Sigmoid colon (tissue), 3 donors: ENCODE measurements around the gene ATXN10.

Experiments used
- CTCF ChIP-seq, 4 experiments: fragments of 450-650 bp in 3 of 4; fragments of 200-600 bp in 1 of 4; IDR thresholded peaks; one replicate each; pipeline ENCODE4 v1.5.1; 2016 to 2019; ENCODE audit warnings: antibody characterized with exemption in 4 of 4, mild to moderate bottlenecking in 3 of 4, moderate library complexity in 2 of 4
- POLR2A ChIP-seq, 2 donors: fragments of 450-650 bp; IDR thresholded peaks; one replicate each; pipeline ENCODE4 v1.6.1; 2016; ENCODE audit warnings: antibody characterized with exemption in 2 of 2, mild to moderate bottlenecking in 2 of 2, moderate library complexity in 2 of 2

- TF ChIP-seq POLR2A (IDR thresholded peaks at IDR 0.05) = no peak
- no peak for TF ChIP-seq CTCF (IDR thresholded peaks at IDR 0.05)
Measured at GRCh38 chr22:45889093-45889538, 217.5 kb downstream of the ATXN10 start.
